ENCODE data around the gene NOPCHAP1. TPM values are rescaled to one million over a fixed set of nuclear protein-coding genes. Genes with fewer than 3 reads are reported as not detected.
A peak's percentile ranks its signal among the peaks of the same experiment; 100 is the strongest.
"Not testable (repeated sequence)": the region's sequence is repeated elsewhere in the genome, so short reads cannot be mapped to it uniquely, and the experiment has no call there.

Gene NOPCHAP1
- 10 to 100 TPM; 11.0 to 15.0 (median 12.3) TPM for polyA plus RNA-seq (ENCODE audit: insufficient read length in 3 of 3)

DNA sequence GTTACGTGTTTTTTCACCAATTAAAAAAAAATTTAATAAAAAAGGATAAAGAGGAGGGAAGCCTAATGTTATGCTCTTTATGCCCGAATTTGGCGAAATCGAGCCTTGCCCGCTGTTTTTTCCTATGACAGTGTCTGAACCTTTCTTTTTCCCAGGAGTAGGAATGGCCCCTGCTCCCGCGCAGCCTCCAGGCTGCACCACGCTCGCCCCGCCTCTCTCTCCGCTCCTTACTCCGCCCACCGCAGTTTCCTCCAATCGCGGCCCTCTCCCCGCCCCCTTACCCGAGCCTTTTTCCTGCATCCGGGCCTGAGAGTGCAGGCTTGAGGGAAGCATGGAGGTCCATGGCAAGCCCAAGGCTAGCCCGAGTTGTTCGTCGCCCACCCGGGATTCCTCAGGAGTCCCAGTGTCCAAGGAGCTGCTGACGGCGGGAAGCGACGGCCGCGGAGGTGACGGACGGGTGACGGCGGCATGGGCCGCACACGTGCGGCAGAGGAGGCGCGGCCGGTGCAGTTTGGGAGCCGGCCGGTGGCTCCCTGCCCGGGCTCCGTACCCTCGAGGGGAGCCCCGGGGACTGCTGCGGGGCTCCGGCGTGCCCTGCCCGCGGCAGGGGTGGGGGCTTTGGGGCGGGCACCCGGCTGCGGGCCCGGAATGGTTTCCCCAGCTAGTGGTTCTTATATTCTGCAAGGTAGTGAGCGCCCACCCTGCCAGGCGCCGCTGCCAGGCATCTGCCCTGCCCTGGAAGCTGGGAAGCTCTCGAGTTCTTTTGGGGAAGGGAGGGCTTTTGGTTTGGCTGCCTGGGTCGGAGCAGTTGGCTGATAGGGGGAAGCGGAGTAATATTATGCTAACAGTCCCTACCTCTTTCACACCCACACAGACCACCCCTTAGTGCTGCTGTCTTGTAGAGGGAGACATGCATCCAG lies at the start of gene NOPCHAP1:
Gene NOPCHAP1, plus strand, starts transcription at position 295 of the 920 bp plus-strand sequence. Its CDS starts 37 bp downstream, at position 332.
- DNase-seq (ENCODE audit: low read depth in 3 of 3, low spot score in 2 of 3) = peak; percentile 80 to 91 (median 81)

GRCh38 chr12:104938371-104938770 lies 47.7 kb upstream of the NOPCHAP1 start:
- no peak for DNase-seq (ENCODE audit: low read depth in 3 of 3, low spot score in 2 of 3)

GRCh38 chr12:104939089-104939488 lies 47.0 kb upstream of the NOPCHAP1 start:
- DNase-seq (ENCODE audit: low read depth in 3 of 3, low spot score in 2 of 3) = no peak

GRCh38 chr12:104941454-104941853 lies 44.7 kb upstream of the NOPCHAP1 start:
- no peak for DNase-seq (ENCODE audit: low read depth in 3 of 3, low spot score in 2 of 3)

GRCh38 chr12:104942075-104942474 lies 44.0 kb upstream of the NOPCHAP1 start:
- no peak for DNase-seq (ENCODE audit: low read depth in 3 of 3, low spot score in 2 of 3)

- DNase-seq (ENCODE audit: low read depth in 3 of 3, low spot score in 2 of 3) = not testable (repeated sequence)
Measured at GRCh38 chr12:104943401-104943800, 42.7 kb upstream of the NOPCHAP1 start.

DNA sequence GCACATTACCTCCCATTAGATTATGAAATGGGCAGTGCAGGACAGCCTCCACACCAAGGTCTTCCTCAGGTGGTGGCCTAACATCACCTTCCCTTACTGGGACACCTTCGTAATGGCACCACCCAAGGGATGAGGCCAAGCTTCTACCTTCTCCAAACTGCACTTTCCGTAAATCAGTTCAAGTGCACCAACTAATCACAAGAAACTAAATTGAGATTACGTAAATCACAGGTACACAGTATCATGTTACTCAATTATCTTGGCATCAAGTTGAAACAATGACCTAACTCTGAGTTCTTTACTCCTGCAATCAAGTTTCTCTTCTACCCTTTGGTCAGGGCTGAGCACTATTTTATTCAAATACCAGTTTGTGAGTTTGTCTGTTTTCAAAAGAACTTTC lies 41.9 kb upstream of the NOPCHAP1 start:
- no peak for DNase-seq (ENCODE audit: low read depth in 3 of 3, low spot score in 2 of 3)

GRCh38 chr12:104948716-104949115 lies 37.4 kb upstream of the NOPCHAP1 start:
- not testable (repeated sequence) for DNase-seq (ENCODE audit: low read depth in 3 of 3, low spot score in 2 of 3)

- DNase-seq (ENCODE audit: low read depth in 3 of 3, low spot score in 2 of 3) = no peak
Measured at GRCh38 chr12:104951759-104952509, 34.2 kb upstream of the NOPCHAP1 start.

DNA sequence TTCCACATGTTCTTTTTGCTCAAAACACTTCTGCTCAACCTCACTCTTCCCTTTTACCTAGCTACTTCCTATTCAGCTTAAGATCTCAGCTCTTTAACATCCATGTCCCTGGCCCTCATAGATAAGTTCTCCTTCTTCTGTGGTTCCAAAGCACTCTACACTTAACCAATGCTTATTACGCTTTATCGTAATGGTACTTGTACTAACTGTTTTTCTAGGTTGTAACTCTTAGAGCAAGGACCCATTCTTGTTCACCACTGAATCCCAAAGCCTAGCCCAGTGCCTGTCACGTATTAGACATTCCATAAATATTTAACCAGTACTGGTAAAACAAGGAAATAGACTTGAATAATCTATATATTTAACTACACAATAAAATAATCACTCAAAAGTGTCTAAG lies 33.3 kb upstream of the NOPCHAP1 start:
- no peak for DNase-seq (ENCODE audit: low read depth in 3 of 3, low spot score in 2 of 3)

- DNase-seq (ENCODE audit: low read depth in 3 of 3, low spot score in 2 of 3) = no peak
Measured at GRCh38 chr12:104953323-104953722, 32.8 kb upstream of the NOPCHAP1 start.

GRCh38 chr12:104955703-104956102 lies 30.4 kb upstream of the NOPCHAP1 start:
- DNase-seq (ENCODE audit: low read depth in 3 of 3, low spot score in 2 of 3) = no peak

DNA sequence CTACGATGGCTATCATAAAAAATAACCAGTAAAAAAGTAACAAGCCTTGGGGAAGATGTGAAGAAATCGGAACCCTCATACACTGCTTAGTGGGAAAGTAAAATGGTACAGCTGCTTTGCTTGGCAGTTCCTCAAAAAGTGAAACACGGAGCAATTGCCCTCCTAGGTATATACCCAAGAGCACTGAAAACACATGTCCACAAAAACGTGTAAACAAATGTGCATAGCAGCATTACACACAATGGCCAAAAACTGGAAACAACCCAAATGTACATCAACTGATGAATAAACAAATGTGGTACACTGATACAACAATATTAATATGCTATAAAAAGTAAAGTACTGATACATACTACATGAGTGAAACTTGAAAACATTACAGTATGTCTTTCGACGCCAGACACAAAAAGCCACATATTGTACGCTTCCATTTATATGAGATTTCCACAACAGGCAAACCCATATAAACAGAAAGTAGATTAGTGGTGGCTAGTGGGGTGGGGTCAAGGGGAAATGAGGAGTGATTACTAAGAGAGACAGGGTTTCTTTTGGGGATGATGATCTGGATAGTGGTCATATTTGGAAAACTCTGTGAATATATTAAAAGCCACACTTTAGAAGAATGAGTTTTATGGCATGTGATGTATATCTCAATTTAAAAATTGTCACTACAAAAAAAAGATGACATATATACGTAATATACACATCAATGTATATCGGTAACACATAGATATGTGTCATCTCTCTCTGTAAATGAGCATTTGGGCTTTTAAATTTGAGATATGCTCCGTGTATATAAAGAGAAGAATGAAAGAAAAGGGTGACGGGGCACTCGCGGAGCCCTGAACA lies 29.0 kb upstream of the NOPCHAP1 start:
- DNase-seq (ENCODE audit: low read depth in 3 of 3, low spot score in 2 of 3) = no peak

- no peak for DNase-seq (ENCODE audit: low read depth in 3 of 3, low spot score in 2 of 3)
Measured at GRCh38 chr12:104957719-104958000, 28.5 kb upstream of the NOPCHAP1 start.

GRCh38 chr12:104958001-104958804 lies 27.9 kb upstream of the NOPCHAP1 start, which contains the start of gene SLC41A2:
Gene SLC41A2 (minus strand): TSS chr12:104958290. CDS start chr12:104928527, 29,763 bp downstream.
- DNase-seq (ENCODE audit: low read depth in 3 of 3, low spot score in 2 of 3) = peak in 1 of 3 donors; percentile 43

GRCh38 chr12:104958805-104959334 lies 27.2 kb upstream of the NOPCHAP1 start:
- no peak for DNase-seq (ENCODE audit: low read depth in 3 of 3, low spot score in 2 of 3)

GRCh38 chr12:104959335-104959841 lies 26.7 kb upstream of the NOPCHAP1 start:
- DNase-seq (ENCODE audit: low read depth in 3 of 3, low spot score in 2 of 3) = no peak

DNA sequence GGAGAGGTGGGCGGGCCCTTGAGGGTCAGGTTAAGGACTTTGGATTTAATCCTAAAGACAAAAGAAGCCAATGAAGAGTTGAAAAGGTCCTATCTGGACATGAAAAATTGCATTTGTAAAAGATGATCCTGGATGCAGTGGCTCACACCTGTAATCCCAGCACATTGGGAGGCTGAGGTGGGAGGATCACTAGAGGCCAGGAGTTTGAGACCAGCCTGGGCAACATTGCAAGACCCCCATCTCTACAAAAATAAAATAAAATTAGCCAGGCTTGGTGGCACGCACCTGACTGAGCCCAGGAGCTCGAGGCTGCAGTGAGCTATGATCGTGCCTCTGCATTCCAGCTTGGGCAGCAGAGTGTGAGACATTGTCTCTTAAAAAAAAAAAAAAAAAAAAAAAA lies 25.7 kb upstream of the NOPCHAP1 start:
- DNase-seq (ENCODE audit: low read depth in 3 of 3, low spot score in 2 of 3) = no peak

DNA sequence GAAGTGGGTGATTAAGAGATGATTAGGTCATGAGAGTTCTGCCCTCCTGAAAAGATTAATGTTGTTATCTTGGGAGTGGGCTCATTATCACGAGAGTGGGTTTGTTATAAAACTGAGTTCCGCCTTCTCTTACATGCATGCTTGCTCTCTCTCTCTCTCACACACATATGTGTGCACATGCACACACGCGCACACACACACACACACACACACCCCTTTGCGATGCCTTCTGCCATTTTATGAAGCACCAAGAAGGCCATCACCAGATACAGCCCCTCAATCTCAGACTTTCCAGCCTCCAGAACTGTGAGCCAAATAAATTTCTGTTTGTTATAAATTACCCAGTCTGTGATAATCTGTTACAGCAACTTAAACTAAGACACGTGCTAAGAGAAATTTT lies 22.4 kb upstream of the NOPCHAP1 start:
- no peak for DNase-seq (ENCODE audit: low read depth in 3 of 3, low spot score in 2 of 3)

Measured in right renal cortex interstitium (tissue), 3 donors.